Measurements from ENCODE around the gene SBF2. TPM values are rescaled to one million over a fixed set of nuclear protein-coding genes. Genes with fewer than 3 reads are reported as not detected.

SBF2 gene
- total and polyA plus RNA-seq, 2 donors (not counting 3 experiments of a cell fraction or from before 2014, with no cell fraction given) = 15.4 to 42.4 TPM

DNA sequence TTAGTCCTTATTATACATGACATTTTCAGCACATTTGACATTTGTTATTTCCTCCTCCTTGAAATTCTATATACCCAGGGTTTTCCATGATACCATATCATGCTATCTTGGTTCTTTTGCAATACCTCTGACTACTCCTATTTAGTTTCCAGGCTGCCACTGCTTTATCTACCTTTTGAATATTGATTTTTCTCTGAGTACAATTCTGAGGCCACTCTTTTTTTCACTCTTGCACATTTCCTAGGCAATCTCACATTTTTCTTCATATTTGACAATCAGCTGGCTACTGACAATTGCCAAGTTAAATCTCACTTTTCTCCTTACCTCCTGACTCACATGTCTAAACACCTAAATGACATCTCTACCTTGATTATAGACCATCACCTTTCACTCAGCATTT lies 11.9 kb downstream of the SBF2 start:
- intact Hi-C loops (cut with micrococcal nuclease) = no loop called here
- Histone ChIP-seq H3K9ac (replicated peaks; ENCODE audit: extremely low read depth, insufficient read depth, low read length) (no peak overlapping the region), H3K4me2 (ENCODE audit: insufficient read depth, low read length) (no peak overlapping the region), H3K79me2 (ENCODE audit: control insufficient read depth, insufficient read depth, low read length) (peaks cover 58% of the 10 kb centered on the region), H3K4me3 (replicated peaks in 1 of 3; ENCODE audit: insufficient read depth in 1 of 3, low read depth in 1 of 3, low read length in 3 of 3) (no peak overlapping the region), H4K20me1 (replicated peaks; ENCODE audit: control insufficient read depth, extremely low read depth, insufficient read depth, low read length) (peaks cover 4% of the 10 kb centered on the region), H3K36me3 (ENCODE audit: control insufficient read depth in 2 of 2, extremely low read depth in 1 of 2, insufficient read depth in 2 of 2, low read length in 2 of 2) (no peaks in the 10 kb centered on the region), H2AFZ (ENCODE audit: low read depth, low read length) (no peak overlapping the region), H3K9me3 (replicated peaks; ENCODE audit: control insufficient read depth, insufficient read depth, low read length) (no peaks in the 10 kb centered on the region), H3K27me3 (ENCODE audit: control insufficient read depth in 2 of 2, insufficient read depth in 2 of 2, low read length in 2 of 2) (no peaks in the 10 kb centered on the region), H3K27ac (ENCODE audit: insufficient read depth, low read depth, low read length) (no peak overlapping the region), H3K4me1 (ENCODE audit: control insufficient read depth, extremely low read depth, insufficient read depth, low read length) (no peaks in the 10 kb centered on the region), H3K9me1 (replicated peaks; ENCODE audit: control insufficient read depth, extremely low read depth, insufficient read depth, low read length) (no peaks in the 10 kb centered on the region)
- CTCF ChIA-PET = interaction anchor here (1.0 to 1.1 kb wide), 3 partner anchors 13 to 84 kb away, joined by 3 read pairs; no protein-coding TSS in a partner anchor
- POLR2A ChIA-PET = no interaction called here
- DNase-seq (ENCODE audit: low read depth, low spot score) = no peak
- no peak for FAIRE-seq
- no TSS peak for BruUV-seq (replicated peaks)
- dilution Hi-C loops (cut with MboI; ENCODE audit: extremely low pct_ligation_motif_present, low sequenced_read_pairs) = no loop called here
- no peak for TF ChIP-seq POLR2A (IDR thresholded peaks at IDR 0.05; ENCODE audit: low read depth, low read length)

DNA sequence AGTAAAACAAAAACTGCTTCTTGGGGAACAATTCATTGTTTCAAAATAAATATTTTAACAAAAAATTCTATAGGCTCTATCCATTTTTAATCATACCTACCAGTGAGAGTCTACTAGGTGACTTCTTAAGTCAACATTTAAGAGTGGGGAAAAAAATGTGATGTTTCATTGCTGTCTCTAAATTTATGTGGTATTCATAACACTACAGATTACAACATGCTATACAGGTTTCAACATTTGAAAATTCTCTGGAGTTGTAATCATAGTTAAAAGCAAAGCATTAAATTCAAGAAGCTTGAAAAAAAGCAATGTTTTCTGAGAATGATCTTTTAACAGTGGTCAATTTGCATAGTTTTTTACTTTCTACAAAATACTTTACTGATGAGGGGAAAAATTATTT lies 18.3 kb downstream of the SBF2 start:
- no peak for FAIRE-seq
- H3K4me3 ChIP-seq (replicated peaks in 1 of 3; ENCODE audit: insufficient read depth in 1 of 3, low read depth in 1 of 3, low read length in 3 of 3) = no peak overlapping the region
- no peak overlapping the region for H2AFZ ChIP-seq (ENCODE audit: low read depth, low read length)
- no peak overlapping the region for H3K27ac ChIP-seq (ENCODE audit: insufficient read depth, low read depth, low read length)
- H3K9me1 ChIP-seq (replicated peaks; ENCODE audit: control insufficient read depth, extremely low read depth, insufficient read depth, low read length) = no peaks in the 10 kb centered on the region
- DNase-seq (ENCODE audit: low read depth, low spot score) = no peak
- no peaks in the 10 kb centered on the region for H3K36me3 ChIP-seq (ENCODE audit: control insufficient read depth in 2 of 2, extremely low read depth in 1 of 2, insufficient read depth in 2 of 2, low read length in 2 of 2)
- H3K9me3 ChIP-seq (replicated peaks; ENCODE audit: control insufficient read depth, insufficient read depth, low read length) = no peaks in the 10 kb centered on the region
- H3K4me2 ChIP-seq (ENCODE audit: insufficient read depth, low read length) = no peak overlapping the region
- peaks cover 30% of the 10 kb centered on the region for H3K79me2 ChIP-seq (ENCODE audit: control insufficient read depth, insufficient read depth, low read length)
- dilution Hi-C loops (cut with MboI; ENCODE audit: extremely low pct_ligation_motif_present, low sequenced_read_pairs) = no loop called here
- no peak overlapping the region for H3K9ac ChIP-seq (replicated peaks; ENCODE audit: extremely low read depth, insufficient read depth, low read length)
- no peaks in the 10 kb centered on the region for H3K27me3 ChIP-seq (ENCODE audit: control insufficient read depth in 2 of 2, insufficient read depth in 2 of 2, low read length in 2 of 2)
- intact Hi-C loops (cut with micrococcal nuclease) = no loop called here
- no TSS peak for BruUV-seq (replicated peaks)
- CTCF ChIA-PET = no interaction called here
- H4K20me1 ChIP-seq (replicated peaks; ENCODE audit: control insufficient read depth, extremely low read depth, insufficient read depth, low read length) = no peaks in the 10 kb centered on the region
- POLR2A ChIA-PET = no interaction called here
- H3K4me1 ChIP-seq (ENCODE audit: control insufficient read depth, extremely low read depth, insufficient read depth, low read length) = no peaks in the 10 kb centered on the region
- TF ChIP-seq GATA2 (IDR thresholded peaks at IDR 0.05; ENCODE audit: insufficient read depth, insufficient read length, low read depth, low read length) (no peak), POLR2A (IDR thresholded peaks at IDR 0.05; ENCODE audit: low read depth, low read length) (no peak), MYC (IDR thresholded peaks at IDR 0.05; ENCODE audit: low read depth, low read length) (no peak), EZH2 (IDR thresholded peaks at IDR 0.05; ENCODE audit: borderline replicate concordance, low read depth, low read length, severe bottlenecking) (no peak), JUN (IDR thresholded peaks at IDR 0.05; ENCODE audit: borderline replicate concordance, insufficient read depth, insufficient read length, low read depth) (no peak), POLR2AphosphoS5 (IDR thresholded peaks at IDR 0.05; ENCODE audit: insufficient read depth, low read depth, low read length) (no peak)
- TF ChIP-seq, protein P1, sequence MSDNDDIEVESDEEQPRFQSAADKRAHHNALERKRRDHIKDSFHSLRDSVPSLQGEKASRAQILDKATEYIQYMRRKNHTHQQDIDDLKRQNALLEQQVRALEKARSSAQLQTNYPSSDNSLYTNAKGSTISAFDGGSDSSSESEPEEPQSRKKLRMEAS (IDR thresholded peaks at IDR 0.05; ENCODE audit: insufficient read depth, insufficient read length) = no peak
